Measurements from ENCODE around the gene PHF5A.

The PHF5A gene

GRCh38 chr22:41501209-41501608 lies 32.7 kb upstream of the PHF5A start:
- Histone ChIP-seq H3K4me1 (ENCODE audit: insufficient read depth, low read length) (no peaks in the 10 kb centered on the region), H3K27me3 (ENCODE audit: insufficient read depth, low read length) (no peaks in the 10 kb centered on the region), H3K4me3 (ENCODE audit: low read length) (no peak overlapping the region), H3K36me3 (ENCODE audit: insufficient read depth, low read length) (peaks cover 26% of the 10 kb centered on the region), H2AFZ (ENCODE audit: low read depth, low read length) (no peak overlapping the region), H3K9me3 (ENCODE audit: low read length) (no peaks in the 10 kb centered on the region)

- Histone ChIP-seq H3K27me3 (ENCODE audit: insufficient read depth, low read length) (no peaks in the 10 kb centered on the region), H3K4me3 (ENCODE audit: low read length) (no peak overlapping the region), H2AFZ (ENCODE audit: low read depth, low read length) (no peak overlapping the region), H3K36me3 (ENCODE audit: insufficient read depth, low read length) (peaks cover 26% of the 10 kb centered on the region), H3K4me1 (ENCODE audit: insufficient read depth, low read length) (no peaks in the 10 kb centered on the region), H3K9me3 (ENCODE audit: low read length) (no peaks in the 10 kb centered on the region)
Observed at GRCh38 chr22:41500303-41500702, 31.8 kb upstream of the PHF5A start.

GRCh38 chr22:41499624-41500280 lies 31.3 kb upstream of the PHF5A start:
- Histone ChIP-seq H3K27me3 (ENCODE audit: insufficient read depth, low read length) (no peaks in the 10 kb centered on the region), H2AFZ (ENCODE audit: low read depth, low read length) (no peak overlapping the region), H3K4me1 (ENCODE audit: insufficient read depth, low read length) (no peaks in the 10 kb centered on the region), H3K36me3 (ENCODE audit: insufficient read depth, low read length) (peaks cover 24% of the 10 kb centered on the region), H3K4me3 (ENCODE audit: low read length) (no peak overlapping the region), H3K9me3 (ENCODE audit: low read length) (no peaks in the 10 kb centered on the region)

GRCh38 chr22:41498303-41498835 lies 29.9 kb upstream of the PHF5A start:
- no peaks in the 10 kb centered on the region for H3K9me3 ChIP-seq (ENCODE audit: low read length)
- H3K27me3 ChIP-seq (ENCODE audit: insufficient read depth, low read length) = no peaks in the 10 kb centered on the region
- no peak overlapping the region for H3K4me3 ChIP-seq (ENCODE audit: low read length)
- H3K36me3 ChIP-seq (ENCODE audit: insufficient read depth, low read length) = peaks cover 19% of the 10 kb centered on the region
- no peaks in the 10 kb centered on the region for H3K4me1 ChIP-seq (ENCODE audit: insufficient read depth, low read length)
- no peak overlapping the region for H2AFZ ChIP-seq (ENCODE audit: low read depth, low read length)

GRCh38 chr22:41491374-41492100 lies 23.0 kb upstream of the PHF5A start:
- no peaks in the 10 kb centered on the region for H3K36me3 ChIP-seq (ENCODE audit: insufficient read depth, low read length)
- H3K9me3 ChIP-seq (ENCODE audit: low read length) = no peaks in the 10 kb centered on the region
- peaks cover 9% of the 10 kb centered on the region for H3K4me1 ChIP-seq (ENCODE audit: insufficient read depth, low read length)
- H2AFZ ChIP-seq (ENCODE audit: low read depth, low read length) = no peak overlapping the region
- no peak overlapping the region for H3K4me3 ChIP-seq (ENCODE audit: low read length)
- no peaks in the 10 kb centered on the region for H3K27me3 ChIP-seq (ENCODE audit: insufficient read depth, low read length)

- Histone ChIP-seq H3K9me3 (ENCODE audit: low read length) (no peaks in the 10 kb centered on the region), H3K4me3 (ENCODE audit: low read length) (no peak overlapping the region), H3K27me3 (ENCODE audit: insufficient read depth, low read length) (no peaks in the 10 kb centered on the region), H3K4me1 (ENCODE audit: insufficient read depth, low read length) (peaks cover 13% of the 10 kb centered on the region), H3K36me3 (ENCODE audit: insufficient read depth, low read length) (no peaks in the 10 kb centered on the region), H2AFZ (ENCODE audit: low read depth, low read length) (no peak overlapping the region)
Observed at GRCh38 chr22:41488596-41489385, 20.3 kb upstream of the PHF5A start.

GRCh38 chr22:41488076-41488475 lies 19.6 kb upstream of the PHF5A start:
- H3K4me3 ChIP-seq (ENCODE audit: low read length) = no peak overlapping the region
- H3K27me3 ChIP-seq (ENCODE audit: insufficient read depth, low read length) = no peaks in the 10 kb centered on the region
- no peaks in the 10 kb centered on the region for H3K9me3 ChIP-seq (ENCODE audit: low read length)
- H2AFZ ChIP-seq (ENCODE audit: low read depth, low read length) = no peak overlapping the region
- no peaks in the 10 kb centered on the region for H3K36me3 ChIP-seq (ENCODE audit: insufficient read depth, low read length)
- peaks cover 13% of the 10 kb centered on the region for H3K4me1 ChIP-seq (ENCODE audit: insufficient read depth, low read length)

GRCh38 chr22:41487037-41487935 lies 18.8 kb upstream of the PHF5A start:
- Histone ChIP-seq H3K4me3 (ENCODE audit: low read length) (no peak overlapping the region), H3K4me1 (ENCODE audit: insufficient read depth, low read length) (peaks cover 13% of the 10 kb centered on the region), H3K9me3 (ENCODE audit: low read length) (no peaks in the 10 kb centered on the region), H3K36me3 (ENCODE audit: insufficient read depth, low read length) (no peaks in the 10 kb centered on the region), H3K27me3 (ENCODE audit: insufficient read depth, low read length) (no peaks in the 10 kb centered on the region), H2AFZ (ENCODE audit: low read depth, low read length) (no peak overlapping the region)

- peaks cover 27% of the 10 kb centered on the region for H3K4me1 ChIP-seq (ENCODE audit: insufficient read depth, low read length)
- no peak overlapping the region for H3K4me3 ChIP-seq (ENCODE audit: low read length)
- H3K27me3 ChIP-seq (ENCODE audit: insufficient read depth, low read length) = no peaks in the 10 kb centered on the region
- no peaks in the 10 kb centered on the region for H3K9me3 ChIP-seq (ENCODE audit: low read length)
- H2AFZ ChIP-seq (ENCODE audit: low read depth, low read length) = no peak overlapping the region
- H3K36me3 ChIP-seq (ENCODE audit: insufficient read depth, low read length) = no peaks in the 10 kb centered on the region
Observed at GRCh38 chr22:41485033-41485432, 16.5 kb upstream of the PHF5A start.

- H3K4me1 ChIP-seq (ENCODE audit: insufficient read depth, low read length) = peaks cover 44% of the 10 kb centered on the region
- no peaks in the 10 kb centered on the region for H3K36me3 ChIP-seq (ENCODE audit: insufficient read depth, low read length)
- no peaks in the 10 kb centered on the region for H3K9me3 ChIP-seq (ENCODE audit: low read length)
- no peak overlapping the region for H2AFZ ChIP-seq (ENCODE audit: low read depth, low read length)
- no peaks in the 10 kb centered on the region for H3K27me3 ChIP-seq (ENCODE audit: insufficient read depth, low read length)
- H3K4me3 ChIP-seq (ENCODE audit: low read length) = no peak overlapping the region
Observed at GRCh38 chr22:41482319-41482935, 13.9 kb upstream of the PHF5A start.

- H3K27me3 ChIP-seq (ENCODE audit: insufficient read depth, low read length) = no peaks in the 10 kb centered on the region
- no peaks in the 10 kb centered on the region for H3K9me3 ChIP-seq (ENCODE audit: low read length)
- H2AFZ ChIP-seq (ENCODE audit: low read depth, low read length) = no peak overlapping the region
- H3K4me1 ChIP-seq (ENCODE audit: insufficient read depth, low read length) = peaks cover 40% of the 10 kb centered on the region
- H3K36me3 ChIP-seq (ENCODE audit: insufficient read depth, low read length) = no peaks in the 10 kb centered on the region
- H3K4me3 ChIP-seq (ENCODE audit: low read length) = no peak overlapping the region
Observed at GRCh38 chr22:41481925-41482318, 13.4 kb upstream of the PHF5A start.

GRCh38 chr22:41481131-41481830 lies 12.8 kb upstream of the PHF5A start:
- H3K9me3 ChIP-seq (ENCODE audit: low read length) = no peaks in the 10 kb centered on the region

More at GRCh38 chr22:41481131-41481830, 12.8 kb upstream of the PHF5A start:
- Histone ChIP-seq H3K36me3 (ENCODE audit: insufficient read depth, low read length) (no peaks in the 10 kb centered on the region), H3K4me1 (ENCODE audit: insufficient read depth, low read length) (peaks cover 40% of the 10 kb centered on the region), H2AFZ (ENCODE audit: low read depth, low read length) (no peak overlapping the region), H3K27me3 (ENCODE audit: insufficient read depth, low read length) (no peaks in the 10 kb centered on the region), H3K4me3 (ENCODE audit: low read length) (no peak overlapping the region)
